Osteoblast (primary cell): Measurements from ENCODE around the gene HHAT. TPM values are rescaled to one million over a fixed set of nuclear protein-coding genes. Genes with fewer than 3 reads are reported as not detected.

Experiments used
- DNase-seq: peaks from one replicate; pipeline ENCODE4 v3.0.0; 2011; ENCODE audit warnings: low spot score, mixed read lengths; ENCODE audit not compliant: insufficient read length; ENCODE audit errors: missing footprints
- H2AFZ ChIP-seq: 2 replicates; pipeline ENCODE4 v1.6.0; 2011; ENCODE audit warnings: mild to moderate bottlenecking, low read length
- H3K27ac ChIP-seq: 2 replicates; pipeline ENCODE4 v1.5.1; 2011; ENCODE audit warnings: mild to moderate bottlenecking, low read depth, low read length, moderate library complexity
- H3K27me3 ChIP-seq: 2 replicates; pipeline ENCODE4 v1.6.0; 2012; ENCODE audit warnings: mild to moderate bottlenecking, control low read depth, inconsistent platforms, low read length, moderate library complexity; ENCODE audit not compliant: insufficient read depth
- H3K36me3 ChIP-seq: 2 replicates; pipeline ENCODE4 v1.5.1; 2011; ENCODE audit warnings: mild to moderate bottlenecking, low read length, control low read depth, moderate library complexity; ENCODE audit not compliant: insufficient read depth
- H3K4me1 ChIP-seq: 2 replicates; pipeline ENCODE4 v1.5.1; 2011; ENCODE audit warnings: mild to moderate bottlenecking, low read length, control low read depth, moderate library complexity; ENCODE audit not compliant: insufficient read depth
- H3K4me2 ChIP-seq: 2 replicates; pipeline ENCODE4 v1.6.0; 2011; ENCODE audit warnings: mild to moderate bottlenecking, low read length; ENCODE audit not compliant: insufficient read depth
- H3K4me3 ChIP-seq: fragments of 200-600 bp; sonication (generic); 3 replicates; pipeline ENCODE4 v1.5.1; 2012; ENCODE audit warnings: mild to moderate bottlenecking, low read length, inconsistent platforms; ENCODE audit not compliant: insufficient read depth
- H3K79me2 ChIP-seq: 2 replicates; pipeline ENCODE4 v1.6.0; 2012; ENCODE audit warnings: mild to moderate bottlenecking, low read length, control low read depth, inconsistent platforms; ENCODE audit not compliant: insufficient read depth
- H3K9me3 ChIP-seq: 2 replicates; pipeline ENCODE4 v1.5.1; 2011; ENCODE audit warnings: low read depth, low read length, control low read depth
- H4K20me1 ChIP-seq: 2 replicates; pipeline ENCODE4 v1.6.0; 2012; ENCODE audit warnings: mild to moderate bottlenecking, low read length, control low read depth; ENCODE audit not compliant: insufficient read depth
- total RNA-seq: library from RNA; depleted of rRNA; stranded (reverse); fragments of >200 nt; gene quantifications from 2 replicates; pipeline ENCODE4 v1.2.3, GENCODE V29; 2012
- TF ChIP-seq, protein P1 (sequence below): IDR thresholded peaks from 2 replicates; pipeline ENCODE4 v1.5.1; 2011; ENCODE audit warnings: mild to moderate bottlenecking, low read depth, low read length, moderate library complexity; ENCODE audit errors: extremely low read depth

Gene HHAT
- total RNA-seq, 1 donor: 5.1 TPM

DNA sequence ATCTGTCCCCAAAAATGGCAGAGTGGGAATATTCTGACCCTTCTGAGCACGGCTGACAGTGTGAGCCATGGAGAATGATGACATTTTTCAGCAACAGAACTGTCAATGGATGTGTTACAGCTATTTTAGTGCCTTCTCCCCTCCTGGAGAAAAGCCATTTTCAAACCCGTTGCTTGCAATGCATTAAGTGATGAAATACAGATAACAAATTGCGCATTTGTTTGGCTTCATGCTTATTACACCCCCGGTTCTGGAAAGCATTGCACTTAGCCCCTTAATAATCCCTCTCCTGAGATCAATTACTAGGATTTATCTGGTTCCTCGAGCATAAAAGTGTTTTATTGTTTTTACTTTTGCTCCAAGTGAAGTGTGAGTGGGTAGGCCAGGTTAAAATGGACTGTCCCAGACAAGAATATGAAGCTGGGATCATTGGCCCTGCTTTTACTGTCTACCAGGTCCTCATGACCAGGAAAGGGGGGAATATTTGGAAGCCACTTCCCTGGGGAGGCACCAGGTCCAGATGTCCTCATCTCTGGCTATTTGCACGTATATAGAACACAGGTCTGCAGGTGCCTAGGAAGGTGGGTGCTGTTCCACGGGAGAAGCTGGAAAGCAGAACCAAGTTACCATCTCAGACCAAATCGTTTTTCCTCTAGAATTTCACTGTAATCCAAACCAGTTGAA, 37.5 kb upstream of the HHAT start:
- Histone ChIP-seq H3K27ac (no peak overlapping the region), H3K27me3 (peaks cover 37% of the 10 kb centered on the region), H4K20me1 (no peaks in the 10 kb centered on the region), H3K4me3 (no peak overlapping the region), H3K9me3 (no peaks in the 10 kb centered on the region), H3K4me2 (no peak overlapping the region), H3K79me2 (no peaks in the 10 kb centered on the region), H3K4me1 (peaks cover 19% of the 10 kb centered on the region), H2AFZ (no peak overlapping the region), H3K36me3 (no peaks in the 10 kb centered on the region)
- TF ChIP-seq, protein P1, sequence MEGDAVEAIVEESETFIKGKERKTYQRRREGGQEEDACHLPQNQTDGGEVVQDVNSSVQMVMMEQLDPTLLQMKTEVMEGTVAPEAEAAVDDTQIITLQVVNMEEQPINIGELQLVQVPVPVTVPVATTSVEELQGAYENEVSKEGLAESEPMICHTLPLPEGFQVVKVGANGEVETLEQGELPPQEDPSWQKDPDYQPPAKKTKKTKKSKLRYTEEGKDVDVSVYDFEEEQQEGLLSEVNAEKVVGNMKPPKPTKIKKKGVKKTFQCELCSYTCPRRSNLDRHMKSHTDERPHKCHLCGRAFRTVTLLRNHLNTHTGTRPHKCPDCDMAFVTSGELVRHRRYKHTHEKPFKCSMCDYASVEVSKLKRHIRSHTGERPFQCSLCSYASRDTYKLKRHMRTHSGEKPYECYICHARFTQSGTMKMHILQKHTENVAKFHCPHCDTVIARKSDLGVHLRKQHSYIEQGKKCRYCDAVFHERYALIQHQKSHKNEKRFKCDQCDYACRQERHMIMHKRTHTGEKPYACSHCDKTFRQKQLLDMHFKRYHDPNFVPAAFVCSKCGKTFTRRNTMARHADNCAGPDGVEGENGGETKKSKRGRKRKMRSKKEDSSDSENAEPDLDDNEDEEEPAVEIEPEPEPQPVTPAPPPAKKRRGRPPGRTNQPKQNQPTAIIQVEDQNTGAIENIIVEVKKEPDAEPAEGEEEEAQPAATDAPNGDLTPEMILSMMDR: no peak
- DNase-seq: no peak

DNA sequence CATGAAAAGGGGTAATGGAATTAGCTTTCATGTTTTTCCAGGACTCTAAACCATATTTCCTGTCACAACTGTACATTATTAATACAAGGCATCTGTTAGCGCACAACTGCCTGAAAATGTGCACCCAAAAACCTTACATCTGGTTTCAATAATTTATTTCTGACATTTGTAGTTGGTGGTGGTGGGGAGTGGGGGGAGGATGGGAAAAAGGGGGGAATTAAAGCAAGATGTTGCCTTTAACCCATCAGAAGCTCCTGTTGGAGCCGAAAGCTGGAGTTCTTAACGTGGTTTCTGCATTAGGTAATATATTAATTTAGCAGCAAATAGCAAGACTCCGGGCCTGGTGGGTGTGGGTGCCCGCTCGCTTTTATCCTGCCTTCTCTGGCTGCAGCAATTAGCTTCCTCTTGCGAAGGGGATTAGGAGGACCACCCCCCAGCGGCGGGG, 36.9 kb upstream of the HHAT start:
- Histone ChIP-seq H3K27ac (no peak overlapping the region), H2AFZ (no peak overlapping the region), H3K79me2 (no peaks in the 10 kb centered on the region), H3K4me3 (peak overlapping the region; percentile 67), H3K9me3 (no peaks in the 10 kb centered on the region), H4K20me1 (no peaks in the 10 kb centered on the region), H3K27me3 (peaks cover 39% of the 10 kb centered on the region), H3K4me2 (peak overlapping the region; percentile 91), H3K36me3 (no peaks in the 10 kb centered on the region), H3K4me1 (peaks cover 19% of the 10 kb centered on the region)
- DNase-seq: no peak
- TF ChIP-seq, protein P1: no peak

DNA sequence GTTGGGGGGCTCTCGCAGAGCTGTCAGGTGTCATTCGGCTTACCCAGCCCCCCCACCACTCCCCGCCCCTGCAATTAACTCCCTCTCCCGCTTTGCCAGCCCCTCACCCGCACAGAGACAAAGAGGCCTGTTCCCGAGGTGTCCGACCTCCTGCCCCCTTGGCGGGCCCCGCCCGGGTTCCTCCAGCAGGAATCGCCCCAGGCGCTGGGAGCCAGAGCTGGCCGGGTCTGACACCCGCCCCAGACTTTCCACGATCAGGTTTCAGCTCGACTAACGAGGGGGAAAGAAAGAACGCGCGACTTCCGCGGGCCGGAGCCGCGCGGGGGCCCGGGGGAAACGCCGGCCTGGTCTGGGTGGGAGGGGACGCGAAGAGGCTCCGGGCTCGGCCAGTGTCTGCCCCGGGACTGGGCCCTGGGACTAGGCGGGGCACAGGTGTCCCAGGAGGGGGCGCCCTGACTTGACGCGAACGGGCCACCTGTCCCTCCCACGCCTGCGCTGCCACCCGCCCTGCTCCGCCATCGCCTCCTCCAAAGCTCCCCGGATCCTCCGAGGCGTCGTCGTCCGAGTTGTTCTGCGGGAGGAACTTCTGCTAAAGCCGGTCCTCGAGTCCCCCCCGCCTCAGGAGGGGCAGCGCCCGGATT, 36.4 kb upstream of the HHAT start:
- peak; percentile 85 for DNase-seq
- peaks cover 19% of the 10 kb centered on the region for H3K4me1 ChIP-seq
- H3K27ac ChIP-seq: peak overlapping the region; percentile 7
- H3K36me3 ChIP-seq: no peaks in the 10 kb centered on the region
- peak overlapping the region; percentile 91 for H3K4me2 ChIP-seq
- H3K79me2 ChIP-seq: no peaks in the 10 kb centered on the region
- H3K9me3 ChIP-seq: no peaks in the 10 kb centered on the region
- TF ChIP-seq, protein P1: no peak
- peak overlapping the region; percentile 67 for H3K4me3 ChIP-seq
- H3K27me3 ChIP-seq: peaks cover 41% of the 10 kb centered on the region
- no peaks in the 10 kb centered on the region for H4K20me1 ChIP-seq
- peak overlapping the region; percentile 75 for H2AFZ ChIP-seq

DNA sequence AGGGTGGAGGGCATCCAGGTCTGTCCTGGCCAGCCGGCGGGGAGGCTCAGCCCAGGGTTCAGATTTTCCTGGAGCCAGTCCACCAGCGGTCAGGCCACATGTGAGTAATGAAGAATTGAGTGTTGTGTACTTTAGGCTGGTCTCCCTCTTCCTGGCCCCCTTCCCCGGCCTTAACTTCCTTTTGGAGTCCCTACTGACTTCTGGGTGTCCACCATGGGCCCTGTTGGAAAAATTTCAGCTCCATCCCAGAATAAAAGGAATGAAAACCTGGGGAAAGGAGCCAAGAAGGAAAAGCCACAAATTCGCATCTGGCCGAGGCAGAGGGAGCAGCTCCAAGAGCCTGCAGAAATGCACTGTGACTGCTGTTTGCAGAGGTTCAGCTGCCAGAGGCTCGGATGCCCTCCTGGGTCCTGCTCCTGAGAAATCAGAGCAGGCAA, 35.5 kb upstream of the HHAT start:
- Histone ChIP-seq H3K27ac (no peak overlapping the region), H3K79me2 (no peaks in the 10 kb centered on the region), H3K36me3 (no peaks in the 10 kb centered on the region), H4K20me1 (no peaks in the 10 kb centered on the region), H2AFZ (no peak overlapping the region), H3K4me3 (peak overlapping the region; percentile 67), H3K27me3 (peaks cover 41% of the 10 kb centered on the region), H3K4me2 (peak overlapping the region; percentile 91), H3K4me1 (peaks cover 19% of the 10 kb centered on the region), H3K9me3 (no peaks in the 10 kb centered on the region)
- peak; percentile 90 for DNase-seq
- TF ChIP-seq, protein P1: no peak
